Spleen (tissue), 7 donors: ENCODE results near the gene ZPLD1.

Experiments used
- POLR2A ChIP-seq, 3 donors: fragments of 450-650 bp; IDR thresholded peaks; one replicate each; pipeline ENCODE4 v1.5.1; 2017; ENCODE audit warnings: antibody characterized with exemption in 3 of 3, mild to moderate bottlenecking in 1 of 3
- TF ChIP-seq, protein P1 (sequence below), 11 experiments: fragments of 200-600 bp in 7 of 11; fragments of 450-650 bp in 4 of 11; sonication (generic) in 4 of 11; IDR thresholded peaks in 8 of 11; conservative IDR thresholded peaks in 3 of 11; 1 replicate in 7 of 11; 2 replicates in 4 of 11; pipeline versions ENCODE4 v1.4.0 to v1.8.0; 2016 to 2021; ENCODE audit warnings: antibody characterized with exemption in 11 of 11, inconsistent platforms in 4 of 11, mild to moderate bottlenecking in 1 of 11
- donor health status: DM: no; HTN: no; CAD: no; lungs with moderate emphysema.
- donor health status: DM: no; HTN: no; CAD: no.
- donor health status: DM: no; HTN: no; CAD: no.

DNA sequence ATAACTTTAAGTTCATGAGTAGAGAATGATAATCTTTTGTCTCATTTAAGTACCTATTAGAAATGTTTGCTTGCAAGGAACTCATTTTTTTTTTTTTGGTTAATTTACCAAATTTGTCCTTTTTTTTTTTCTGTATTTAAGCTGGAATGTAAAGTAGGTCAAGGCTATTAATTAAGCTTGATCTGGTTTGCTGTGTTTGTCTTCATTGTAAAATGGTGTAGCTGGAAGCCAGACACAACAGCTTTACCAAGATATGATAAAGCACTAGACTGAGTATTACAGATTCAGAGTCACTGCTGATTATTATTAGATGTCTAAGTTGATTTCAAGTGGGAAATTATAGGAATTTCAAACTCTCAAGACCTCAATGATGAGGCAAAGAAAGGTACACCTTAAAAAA, 15.0 kb upstream of the ZPLD1 start:
- no peak for TF ChIP-seq POLR2A (IDR thresholded peaks at IDR 0.05)
- TF ChIP-seq, protein P1, sequence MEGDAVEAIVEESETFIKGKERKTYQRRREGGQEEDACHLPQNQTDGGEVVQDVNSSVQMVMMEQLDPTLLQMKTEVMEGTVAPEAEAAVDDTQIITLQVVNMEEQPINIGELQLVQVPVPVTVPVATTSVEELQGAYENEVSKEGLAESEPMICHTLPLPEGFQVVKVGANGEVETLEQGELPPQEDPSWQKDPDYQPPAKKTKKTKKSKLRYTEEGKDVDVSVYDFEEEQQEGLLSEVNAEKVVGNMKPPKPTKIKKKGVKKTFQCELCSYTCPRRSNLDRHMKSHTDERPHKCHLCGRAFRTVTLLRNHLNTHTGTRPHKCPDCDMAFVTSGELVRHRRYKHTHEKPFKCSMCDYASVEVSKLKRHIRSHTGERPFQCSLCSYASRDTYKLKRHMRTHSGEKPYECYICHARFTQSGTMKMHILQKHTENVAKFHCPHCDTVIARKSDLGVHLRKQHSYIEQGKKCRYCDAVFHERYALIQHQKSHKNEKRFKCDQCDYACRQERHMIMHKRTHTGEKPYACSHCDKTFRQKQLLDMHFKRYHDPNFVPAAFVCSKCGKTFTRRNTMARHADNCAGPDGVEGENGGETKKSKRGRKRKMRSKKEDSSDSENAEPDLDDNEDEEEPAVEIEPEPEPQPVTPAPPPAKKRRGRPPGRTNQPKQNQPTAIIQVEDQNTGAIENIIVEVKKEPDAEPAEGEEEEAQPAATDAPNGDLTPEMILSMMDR (IDR thresholded peaks at IDR 0.05 in 8 of 11, conservative IDR thresholded peaks at IDR 0.05 in 3 of 11): no peak
